Suprapubic skin (tissue), 4 donors: Measurements from ENCODE around the gene MYH10.

Source experiments
- EP300 ChIP-seq: sonication (generic); formaldehyde crosslinking; IDR thresholded peaks from one replicate; pipeline ENCODE4 v1.6.1; 2017; ENCODE audit warnings: antibody characterized with exemption
- POLR2A ChIP-seq, 2 donors: fragments of 450-650 bp; IDR thresholded peaks; one replicate each; pipeline ENCODE4 v1.6.1; 2017; ENCODE audit warnings: antibody characterized with exemption in 2 of 2, mild to moderate bottlenecking in 2 of 2, moderate library complexity in 2 of 2
- POLR2AphosphoS5 ChIP-seq, 3 donors: sonication (generic); formaldehyde crosslinking; IDR thresholded peaks; one replicate each; pipeline ENCODE4 v1.6.1; 2017; ENCODE audit warnings: antibody characterized with exemption in 3 of 3
- TF ChIP-seq, protein P1 (sequence below), 2 donors: fragments of 200-600 bp in 1 of 2; fragments of 450-650 bp in 1 of 2; sonication (generic) in 1 of 2; IDR thresholded peaks; one replicate each; pipeline ENCODE4 v1.5.1; 2016 to 2019; ENCODE audit warnings: antibody characterized with exemption in 2 of 2, mild to moderate bottlenecking in 1 of 2, moderate library complexity in 1 of 2

DNA sequence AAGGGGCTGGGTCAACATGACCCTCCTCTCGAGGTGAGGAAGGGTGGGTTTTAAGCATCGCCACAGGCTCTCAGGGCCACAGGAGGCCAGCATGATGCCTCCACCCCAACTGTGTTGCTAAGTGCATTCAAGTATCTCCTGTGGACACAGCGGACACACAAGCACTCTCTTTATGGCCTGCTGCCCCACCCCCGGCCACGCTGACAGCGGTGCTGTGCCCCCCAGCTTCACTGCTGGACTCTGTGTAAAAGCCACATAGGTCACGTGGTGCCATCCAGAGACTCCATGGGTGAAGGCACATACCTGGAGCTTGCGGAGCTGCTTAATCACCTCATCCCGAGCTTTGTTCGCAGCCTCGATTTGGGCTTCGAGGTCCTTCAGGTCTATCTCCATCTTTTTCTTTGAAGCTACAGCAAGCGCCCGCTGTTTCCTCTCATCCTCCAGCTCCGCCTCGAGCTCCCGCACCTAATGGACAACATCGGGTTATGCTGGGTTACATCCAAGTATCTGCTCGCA, 143.3 kb downstream of the MYH10 start:
- TF ChIP-seq, protein P1, sequence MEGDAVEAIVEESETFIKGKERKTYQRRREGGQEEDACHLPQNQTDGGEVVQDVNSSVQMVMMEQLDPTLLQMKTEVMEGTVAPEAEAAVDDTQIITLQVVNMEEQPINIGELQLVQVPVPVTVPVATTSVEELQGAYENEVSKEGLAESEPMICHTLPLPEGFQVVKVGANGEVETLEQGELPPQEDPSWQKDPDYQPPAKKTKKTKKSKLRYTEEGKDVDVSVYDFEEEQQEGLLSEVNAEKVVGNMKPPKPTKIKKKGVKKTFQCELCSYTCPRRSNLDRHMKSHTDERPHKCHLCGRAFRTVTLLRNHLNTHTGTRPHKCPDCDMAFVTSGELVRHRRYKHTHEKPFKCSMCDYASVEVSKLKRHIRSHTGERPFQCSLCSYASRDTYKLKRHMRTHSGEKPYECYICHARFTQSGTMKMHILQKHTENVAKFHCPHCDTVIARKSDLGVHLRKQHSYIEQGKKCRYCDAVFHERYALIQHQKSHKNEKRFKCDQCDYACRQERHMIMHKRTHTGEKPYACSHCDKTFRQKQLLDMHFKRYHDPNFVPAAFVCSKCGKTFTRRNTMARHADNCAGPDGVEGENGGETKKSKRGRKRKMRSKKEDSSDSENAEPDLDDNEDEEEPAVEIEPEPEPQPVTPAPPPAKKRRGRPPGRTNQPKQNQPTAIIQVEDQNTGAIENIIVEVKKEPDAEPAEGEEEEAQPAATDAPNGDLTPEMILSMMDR (IDR thresholded peaks at IDR 0.05), result no peak
- TF ChIP-seq EP300, result no peak
- TF ChIP-seq POLR2A (IDR thresholded peaks at IDR 0.05), result no peak
- TF ChIP-seq POLR2AphosphoS5 (IDR thresholded peaks at IDR 0.05), result no peak
